Kidney tubule cell (primary cell): ENCODE results near the gene C14orf119.

Experiments
- DNase-seq: peaks from one replicate; pipeline ENCODE4 v3.0.0-alpha.2; 2018; ENCODE audit warnings: low spot score

The C14orf119 gene

GRCh38 chr14:23149745-23150144 is 54.4 kb downstream of the C14orf119 start:
- no peak for DNase-seq
